Urothelium cell line (cell line): Measurements from ENCODE around the gene NET1.

ENCODE experiments used
- DNase-seq: peaks from one replicate; pipeline ENCODE4 v3.0.0; 2011; ENCODE audit warnings: low spot score, mixed read lengths
- FAIRE-seq: peaks from 2 replicates; lab custom pipeline; 2011; peaks lifted over from hg19 to GRCh38; lab: Jason Lieb, UNC

Gene NET1

DNA sequence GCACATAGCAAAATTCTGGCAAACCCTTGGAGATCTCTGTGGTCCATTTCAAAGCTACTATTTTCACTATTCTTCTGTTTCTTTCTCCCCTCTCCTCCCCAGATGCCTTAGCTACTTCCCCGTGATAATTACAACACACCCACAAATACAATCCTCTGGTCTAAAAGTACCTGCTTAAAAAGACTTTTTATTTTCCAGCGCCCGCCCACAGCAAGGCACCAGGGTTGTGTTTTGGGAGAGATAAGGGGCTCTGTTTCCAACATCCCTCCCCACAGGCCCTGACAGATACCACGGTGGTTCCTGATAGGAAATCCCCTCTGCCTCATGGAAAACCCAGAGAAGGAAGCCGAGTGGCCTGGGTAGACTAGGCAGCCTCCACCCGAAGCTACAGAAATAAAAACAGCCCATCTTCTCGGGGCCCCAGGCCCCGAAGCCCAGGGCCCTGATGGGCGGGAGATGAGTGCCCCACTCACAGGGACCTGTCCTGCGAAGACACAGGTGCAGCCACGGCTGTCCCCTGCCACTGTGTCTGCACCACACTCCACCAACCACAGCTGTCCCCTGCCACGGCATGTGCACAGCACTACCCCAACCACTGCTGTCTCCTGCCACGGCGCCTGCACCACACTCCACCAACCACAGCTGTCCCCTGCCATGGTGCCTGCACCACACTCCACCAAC lies 67.3 kb downstream of the NET1 start:
- DNase-seq (no peak), FAIRE-seq (no peak)

- FAIRE-seq (no peak), DNase-seq (no peak)
These were observed 68.0 kb downstream of the NET1 start for GRCh38 chr10:5480162-5480941.

- no peak for FAIRE-seq
- DNase-seq, result no peak
These were observed 68.8 kb downstream of the NET1 start for GRCh38 chr10:5481121-5481520.

GRCh38 chr10:5482016-5482415 lies 69.7 kb downstream of the NET1 start:
- no peak for DNase-seq
- FAIRE-seq, result no peak

GRCh38 chr10:5484205-5484604 lies 71.8 kb downstream of the NET1 start:
- no peak for FAIRE-seq

DNA sequence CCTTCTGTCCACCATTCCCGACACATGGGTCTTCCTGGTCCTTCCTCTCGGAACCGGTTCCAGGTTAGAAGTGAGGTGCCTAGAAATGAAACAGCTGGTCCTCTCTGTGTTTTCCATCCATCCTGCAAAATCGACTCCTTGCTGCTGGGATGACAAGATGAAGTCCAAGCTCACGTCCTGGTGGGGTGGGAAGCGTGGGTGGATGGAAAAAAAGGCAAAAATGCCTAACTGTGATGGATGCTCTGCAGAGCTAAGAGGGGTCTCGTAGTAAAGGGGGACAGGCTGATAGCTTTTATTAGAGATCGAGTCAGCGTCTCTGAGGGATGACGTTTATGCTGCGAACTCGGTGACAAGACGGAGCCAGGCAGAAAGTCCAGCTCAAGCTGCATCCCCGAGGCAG lies 72.9 kb downstream of the NET1 start:
- no peak for FAIRE-seq
- no peak for DNase-seq

More at GRCh38 chr10:5484205-5484604, 71.8 kb downstream of the NET1 start:
- no peak for DNase-seq

GRCh38 chr10:5485948-5486852 lies 73.8 kb downstream of the NET1 start:
- DNase-seq, result no peak
- no peak for FAIRE-seq

- FAIRE-seq (no peak), DNase-seq (no peak)
These were observed 74.5 kb downstream of the NET1 start for GRCh38 chr10:5486853-5487235.

DNA sequence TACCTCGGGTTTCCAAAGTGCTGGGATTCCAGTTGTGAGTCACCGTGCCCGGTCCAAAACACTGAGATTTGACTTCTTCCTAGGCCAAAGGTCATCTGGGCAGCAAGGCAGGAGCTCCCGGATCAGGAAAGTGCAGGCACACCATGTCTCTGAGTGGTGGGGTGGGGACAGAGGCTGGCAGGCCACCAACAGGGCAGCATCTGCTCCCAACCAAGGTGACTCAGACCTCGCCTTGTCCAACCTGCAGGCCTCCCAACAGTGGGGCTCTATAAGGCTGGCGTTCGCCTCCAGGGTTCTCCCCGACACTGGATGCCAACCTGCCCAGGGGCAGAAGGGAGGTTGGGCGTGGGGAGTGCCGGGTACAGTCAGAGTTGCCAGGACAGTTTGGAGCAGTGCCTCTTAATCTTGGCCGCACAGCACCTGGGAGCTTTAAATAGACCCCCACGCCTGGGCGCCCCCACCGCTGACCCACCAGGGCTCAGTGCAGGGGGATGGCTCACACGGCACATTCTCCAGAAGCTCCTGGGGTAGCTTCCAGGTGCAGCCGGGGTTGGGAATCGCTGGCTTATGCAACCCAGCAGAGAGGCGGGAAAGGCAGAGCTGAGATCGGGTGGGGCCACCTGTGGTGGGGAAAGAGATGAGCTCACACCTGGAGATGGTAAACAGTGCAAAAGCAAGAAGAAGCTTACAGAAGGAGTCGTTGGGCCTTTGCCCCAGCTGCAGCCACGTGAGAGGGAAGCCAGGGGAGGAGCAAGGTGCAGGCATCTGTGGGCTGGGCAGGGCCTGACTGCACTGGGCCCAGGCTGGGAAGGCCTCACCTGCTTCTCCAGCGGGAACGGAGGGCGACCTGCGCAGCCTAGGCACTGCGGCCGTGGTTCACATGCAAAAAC lies 76.2 kb downstream of the NET1 start:
- DNase-seq (no peak), FAIRE-seq (no peak)

GRCh38 chr10:5490032-5490431 lies 77.7 kb downstream of the NET1 start:
- FAIRE-seq (no peak), DNase-seq (no peak)

DNA sequence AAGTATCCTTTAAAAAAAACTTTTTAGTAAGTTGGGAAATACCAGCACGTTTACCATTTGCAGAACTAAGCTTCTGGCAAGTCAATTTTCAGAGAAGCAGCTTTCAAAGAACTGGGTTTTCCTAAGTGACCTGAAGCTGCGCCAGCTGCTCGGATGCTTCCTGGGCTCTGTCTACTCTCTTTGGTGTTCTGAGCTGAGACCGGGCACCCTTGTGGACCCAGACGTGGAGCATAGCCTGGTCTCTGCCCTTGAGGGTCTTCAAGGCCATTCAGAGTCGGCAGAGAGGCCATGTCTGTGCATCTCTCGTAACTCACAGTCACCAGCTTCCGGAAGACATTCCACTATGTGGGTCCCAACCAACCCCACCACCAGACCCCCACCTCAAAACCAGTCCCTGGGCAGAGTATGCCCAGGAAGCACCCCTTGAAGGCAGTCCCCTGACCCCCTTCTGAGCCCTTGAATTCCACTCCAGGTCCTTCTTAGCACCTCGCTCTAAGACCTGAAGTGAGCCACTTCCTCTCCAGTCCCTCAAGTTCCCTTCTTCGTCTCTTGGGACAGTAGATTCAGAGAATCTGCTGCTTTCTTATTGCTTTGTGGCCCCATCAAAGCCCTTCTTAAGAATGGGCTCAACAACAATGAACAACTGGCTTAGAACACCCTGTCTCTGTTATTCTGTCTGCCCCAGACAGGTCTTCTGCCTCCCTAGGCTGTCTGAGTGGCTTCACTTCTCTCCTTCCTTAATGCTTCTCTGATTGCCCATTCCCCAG lies 78.5 kb downstream of the NET1 start:
- DNase-seq (no peak), FAIRE-seq (no peak)

DNA sequence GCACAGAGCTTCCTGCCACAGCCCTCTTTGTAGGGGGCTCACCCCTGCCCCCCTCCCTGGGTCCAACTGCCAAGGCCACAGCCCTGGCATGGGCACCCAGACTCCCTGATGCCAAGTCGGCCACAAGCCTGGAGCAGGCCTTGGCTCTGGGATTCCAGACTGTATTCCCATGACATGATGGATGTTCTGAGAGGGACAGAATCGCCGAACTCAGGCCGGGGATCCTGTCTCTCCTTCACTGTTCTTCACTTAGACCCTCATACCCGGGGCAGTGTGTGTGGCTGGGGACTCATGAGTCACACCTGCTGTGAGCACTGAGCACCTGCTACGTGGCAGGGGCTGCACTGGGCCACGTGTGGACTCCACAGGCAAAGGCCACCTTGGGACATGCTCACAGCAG lies 79.1 kb downstream of the NET1 start:
- FAIRE-seq, result no peak
- DNase-seq, result no peak

DNA sequence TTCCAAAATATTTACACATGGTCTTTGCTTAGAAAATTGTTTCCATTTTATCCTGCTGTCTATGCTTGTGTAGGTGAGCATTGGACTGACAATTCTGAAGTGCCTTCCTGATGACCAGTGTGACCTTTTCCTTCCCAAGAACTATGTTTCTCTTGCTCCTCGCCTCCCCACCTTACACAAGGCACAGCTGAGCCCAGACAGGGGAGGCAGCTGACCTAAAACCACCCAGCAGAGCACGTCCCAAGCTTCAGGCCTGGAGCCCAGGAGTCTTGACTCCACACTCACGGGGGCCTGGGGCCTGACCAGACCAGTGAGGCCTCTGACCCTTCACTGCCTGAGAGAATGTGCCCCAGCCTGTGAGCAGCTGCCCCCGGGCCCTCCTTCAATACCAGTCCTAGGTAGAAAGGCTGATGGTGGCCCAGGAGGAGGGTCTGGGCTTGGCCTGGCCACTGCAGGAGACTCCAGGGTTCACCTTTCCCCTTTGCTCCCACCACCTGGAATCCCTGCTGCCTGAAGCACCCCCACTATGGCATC lies 80.0 kb downstream of the NET1 start:
- FAIRE-seq, result no peak
- DNase-seq, result no peak

DNA sequence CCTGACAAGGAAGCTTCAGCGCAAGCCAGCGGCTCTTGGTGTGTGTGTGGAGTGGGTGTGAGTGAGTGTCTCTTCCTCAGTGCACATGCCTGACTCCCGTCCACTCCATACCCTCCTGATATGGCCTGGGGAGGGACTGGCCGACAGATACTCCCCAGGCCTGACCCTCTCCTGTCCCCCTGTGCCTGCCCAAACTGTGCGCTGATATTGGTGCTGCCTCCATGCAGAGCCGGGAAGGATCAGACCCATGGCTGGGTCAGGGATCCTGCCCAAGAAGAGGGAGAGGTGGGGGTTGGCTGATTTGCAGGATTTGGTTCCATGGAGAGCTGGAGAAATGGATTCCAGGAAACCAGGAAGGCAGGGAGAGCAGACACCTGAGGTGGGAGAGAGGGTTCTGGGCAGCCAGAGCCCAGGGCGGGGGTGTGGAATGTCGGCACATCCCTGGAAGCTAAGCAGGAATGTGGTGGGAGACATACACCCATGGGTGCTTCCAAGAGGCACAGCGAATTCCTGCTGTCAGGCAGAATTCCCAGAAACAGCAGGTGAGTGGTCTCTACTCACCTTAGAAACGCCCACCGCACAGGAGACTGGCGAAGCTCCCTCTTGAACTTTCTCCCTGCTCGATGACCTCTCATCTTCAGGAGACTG lies 80.7 kb downstream of the NET1 start:
- no peak for FAIRE-seq
- DNase-seq, result no peak

DNA sequence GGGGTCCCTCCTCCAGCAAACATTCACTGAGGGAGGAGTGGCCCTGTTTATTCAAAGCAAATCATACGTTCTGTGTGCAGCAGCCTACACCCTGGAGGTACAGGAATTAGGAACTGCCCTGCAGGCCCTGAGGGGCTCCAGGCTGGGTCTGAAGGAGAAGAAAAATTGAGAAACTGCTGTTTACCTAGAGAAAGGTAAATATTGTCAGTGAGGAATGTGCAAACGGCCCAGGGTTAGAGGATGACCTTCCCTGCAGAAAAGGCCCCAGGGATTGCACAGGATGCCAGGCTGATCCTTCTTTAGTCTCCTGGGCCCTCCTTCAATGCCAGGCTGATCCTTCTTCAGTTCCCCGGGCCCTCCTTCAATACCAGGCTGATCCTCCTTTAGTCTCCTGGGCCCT lies 81.3 kb downstream of the NET1 start:
- no peak for DNase-seq
- FAIRE-seq, result no peak

- DNase-seq (no peak), FAIRE-seq (no peak)
These were observed 82.3 kb downstream of the NET1 start for GRCh38 chr10:5494611-5495010.

DNA sequence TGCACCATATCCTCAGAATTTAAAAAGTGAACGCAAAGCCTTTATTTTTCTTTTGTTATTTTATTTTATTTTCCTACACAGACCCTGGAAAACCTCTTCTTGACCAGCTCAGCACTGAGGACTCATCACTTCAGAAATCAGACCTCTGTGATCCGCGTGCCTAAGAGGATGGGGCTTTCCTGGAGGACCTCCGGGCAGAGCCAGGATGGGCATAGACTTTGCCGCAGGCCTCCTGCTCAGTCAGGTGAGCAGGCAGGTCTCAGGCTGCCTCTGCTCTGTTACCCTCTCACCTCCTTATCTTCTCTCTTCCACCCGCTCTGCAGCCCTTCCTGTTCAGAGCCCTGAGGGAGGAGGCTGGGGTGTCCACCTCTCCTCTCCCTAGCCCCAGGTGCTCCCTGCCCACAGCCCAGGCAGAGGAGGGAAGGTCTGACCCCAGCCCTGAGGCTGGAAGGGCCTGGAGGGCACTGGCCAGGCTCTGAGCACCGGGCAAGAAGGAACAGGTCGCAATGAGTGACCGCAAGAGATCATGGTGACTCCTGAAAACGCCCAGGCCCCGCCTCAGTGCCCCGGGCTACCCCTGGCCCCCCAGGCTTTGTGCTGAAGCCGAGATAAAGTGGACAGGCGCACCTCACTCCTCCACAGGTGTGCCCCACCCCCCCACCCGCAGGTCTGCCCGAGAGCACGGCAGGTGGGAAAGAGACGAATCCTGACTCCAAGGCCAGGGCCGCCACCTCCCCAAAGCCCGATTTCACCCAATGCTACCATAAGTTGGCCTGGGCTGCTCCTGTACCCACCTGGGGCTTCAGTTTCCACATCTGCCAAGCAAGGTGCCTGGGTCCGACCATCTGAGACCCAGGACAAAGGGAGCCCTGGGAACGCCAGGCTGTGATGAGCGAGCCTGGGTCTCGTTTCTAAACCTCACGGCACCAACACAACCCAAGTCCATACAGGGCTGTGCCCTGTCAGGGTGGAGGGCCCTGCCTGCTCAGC lies 84.2 kb downstream of the NET1 start:
- no peak for FAIRE-seq

GRCh38 chr10:5497289-5497688 lies 84.9 kb downstream of the NET1 start:
- no peak for DNase-seq
- no peak for FAIRE-seq

More for the DNA sequence above, 84.2 kb downstream of the NET1 start:
- DNase-seq, result no peak
